Large intestine (tissue), 12 donors: ENCODE results near the gene SH3BGRL3. TPM values are rescaled to one million over a fixed set of nuclear protein-coding genes. Genes with fewer than 3 reads are reported as not detected.
"Not testable (repeated sequence)": the region's sequence is repeated elsewhere in the genome, so short reads cannot be mapped to it uniquely, and the experiment has no call there.

Experiments used
- DNase-seq, 2 donors: peaks; one replicate each; pipeline versions ENCODE4 v3.0.0 to v3.0.0-alpha.2; 2013
- H3K27ac ChIP-seq: one replicate; pipeline ENCODE4 v1.5.1; 2013; ENCODE audit warnings: low read length
- H3K27me3 ChIP-seq: 2 replicates; pipeline ENCODE4 v1.6.1; 2013; ENCODE audit warnings: low read length; ENCODE audit not compliant: control insufficient read depth, insufficient read depth
- H3K36me3 ChIP-seq: 2 replicates; pipeline ENCODE4 v1.6.1; 2013; ENCODE audit warnings: low read length; ENCODE audit not compliant: control insufficient read depth, insufficient read depth
- H3K4me1 ChIP-seq: one replicate; pipeline ENCODE4 v1.6.1; 2013; ENCODE audit warnings: low read length; ENCODE audit not compliant: control insufficient read depth, insufficient read depth
- H3K4me3 ChIP-seq: one replicate; pipeline ENCODE4 v1.5.1; 2013; ENCODE audit warnings: low read length
- H3K9me3 ChIP-seq: one replicate; pipeline ENCODE4 v1.6.1; 2013; ENCODE audit warnings: mild to moderate bottlenecking, low read depth, low read length, moderate library complexity; ENCODE audit not compliant: control insufficient read depth
- WGBS: methylation state at CpG from one replicate; pipeline ENCODE4 v1.1.5; 2013; ENCODE audit warnings: low lambda C conversion rate; ENCODE audit not compliant: insufficient coverage; 5-methylcytosine and 5-hydroxymethylcytosine counted together
- long read RNA-seq, 11 donors: transcript quantifications; one replicate each; lab custom pipeline, GENCODE V29; 2026
- polyA plus RNA-seq: library from polyadenylated mRNA; unstranded; fragments of 120-200 nt; gene quantifications from one replicate; pipeline ENCODE4 v1.2.1, GENCODE V29; 2013

Gene SH3BGRL3
- 87.3 TPM for polyA plus RNA-seq
- long read RNA-seq, donor 1, transcript SH3BGRL3-201 (3 exons, 1,661 nt), result major isoform, 55 of 72 reads
- long read RNA-seq, donor 1, partial matches to known transcripts, result 6 of 72 reads
- long read RNA-seq, donor 1, other reads (novel, unspliced or antisense), result 9 of 72 reads
- long read RNA-seq, donor 2, transcript SH3BGRL3-202 (2 exons, 768 nt), result minor isoform, 8 of 153 reads
- long read RNA-seq, donor 2, transcript SH3BGRL3-201 (3 exons, 1,661 nt), result major isoform, 132 of 153 reads
- long read RNA-seq, donor 2, partial matches to known transcripts, result 13 of 153 reads
- long read RNA-seq, donor 2, other reads (novel, unspliced or antisense), result 0 of 153 reads
- long read RNA-seq, donor 3, result 0 reads
- long read RNA-seq, donor 4, transcript SH3BGRL3-201 (3 exons, 1,661 nt), result major isoform, 15 of 15 reads
- long read RNA-seq, donor 4, partial matches to known transcripts, result 0 of 15 reads
- long read RNA-seq, donor 4, other reads (novel, unspliced or antisense), result 0 of 15 reads
- long read RNA-seq, donor 5, transcript SH3BGRL3-201 (3 exons, 1,661 nt), result major isoform, 65 of 69 reads
- long read RNA-seq, donor 5, partial matches to known transcripts, result 0 of 69 reads
- long read RNA-seq, donor 5, other reads (novel, unspliced or antisense), result 0 of 69 reads
- long read RNA-seq, donor 6, transcript SH3BGRL3-201 (3 exons, 1,661 nt), result major isoform, 135 of 157 reads
- long read RNA-seq, donor 6, transcript SH3BGRL3-202 (2 exons, 768 nt), result minor isoform, 8 of 157 reads
- long read RNA-seq, donor 6, partial matches to known transcripts, result 14 of 157 reads
- long read RNA-seq, donor 6, other reads (novel, unspliced or antisense), result 0 of 157 reads
- long read RNA-seq, donor 7, transcript SH3BGRL3-202 (2 exons, 768 nt), result minor isoform, 5 of 102 reads
- long read RNA-seq, donor 7, transcript SH3BGRL3-201 (3 exons, 1,661 nt), result major isoform, 82 of 102 reads
- long read RNA-seq, donor 7, partial matches to known transcripts, result 15 of 102 reads
- long read RNA-seq, donor 7, other reads (novel, unspliced or antisense), result 0 of 102 reads
- long read RNA-seq, donor 8, transcript SH3BGRL3-201 (3 exons, 1,661 nt), result major isoform, 178 of 218 reads
- long read RNA-seq, donor 8, transcript SH3BGRL3-202 (2 exons, 768 nt), result minor isoform, 8 of 218 reads
- long read RNA-seq, donor 8, partial matches to known transcripts, result 32 of 218 reads
- long read RNA-seq, donor 8, other reads (novel, unspliced or antisense), result 0 of 218 reads
- long read RNA-seq, donor 9, transcript SH3BGRL3-201 (3 exons, 1,661 nt), result major isoform, 72 of 84 reads
- long read RNA-seq, donor 9, transcript SH3BGRL3-202 (2 exons, 768 nt), result minor isoform, 7 of 84 reads
- long read RNA-seq, donor 9, partial matches to known transcripts, result 5 of 84 reads
- long read RNA-seq, donor 9, other reads (novel, unspliced or antisense), result 0 of 84 reads
- long read RNA-seq, donor 10, transcript SH3BGRL3-201 (3 exons, 1,661 nt), result major isoform, 146 of 168 reads
- long read RNA-seq, donor 10, transcript SH3BGRL3-202 (2 exons, 768 nt), result minor isoform, 9 of 168 reads
- long read RNA-seq, donor 10, partial matches to known transcripts, result 13 of 168 reads
- long read RNA-seq, donor 10, other reads (novel, unspliced or antisense), result 0 of 168 reads
- long read RNA-seq, donor 11, transcript SH3BGRL3-201 (3 exons, 1,661 nt), result major isoform, 95 of 107 reads
- long read RNA-seq, donor 11, partial matches to known transcripts, result 8 of 107 reads
- long read RNA-seq, donor 11, other reads (novel, unspliced or antisense), result 0 of 107 reads

DNA sequence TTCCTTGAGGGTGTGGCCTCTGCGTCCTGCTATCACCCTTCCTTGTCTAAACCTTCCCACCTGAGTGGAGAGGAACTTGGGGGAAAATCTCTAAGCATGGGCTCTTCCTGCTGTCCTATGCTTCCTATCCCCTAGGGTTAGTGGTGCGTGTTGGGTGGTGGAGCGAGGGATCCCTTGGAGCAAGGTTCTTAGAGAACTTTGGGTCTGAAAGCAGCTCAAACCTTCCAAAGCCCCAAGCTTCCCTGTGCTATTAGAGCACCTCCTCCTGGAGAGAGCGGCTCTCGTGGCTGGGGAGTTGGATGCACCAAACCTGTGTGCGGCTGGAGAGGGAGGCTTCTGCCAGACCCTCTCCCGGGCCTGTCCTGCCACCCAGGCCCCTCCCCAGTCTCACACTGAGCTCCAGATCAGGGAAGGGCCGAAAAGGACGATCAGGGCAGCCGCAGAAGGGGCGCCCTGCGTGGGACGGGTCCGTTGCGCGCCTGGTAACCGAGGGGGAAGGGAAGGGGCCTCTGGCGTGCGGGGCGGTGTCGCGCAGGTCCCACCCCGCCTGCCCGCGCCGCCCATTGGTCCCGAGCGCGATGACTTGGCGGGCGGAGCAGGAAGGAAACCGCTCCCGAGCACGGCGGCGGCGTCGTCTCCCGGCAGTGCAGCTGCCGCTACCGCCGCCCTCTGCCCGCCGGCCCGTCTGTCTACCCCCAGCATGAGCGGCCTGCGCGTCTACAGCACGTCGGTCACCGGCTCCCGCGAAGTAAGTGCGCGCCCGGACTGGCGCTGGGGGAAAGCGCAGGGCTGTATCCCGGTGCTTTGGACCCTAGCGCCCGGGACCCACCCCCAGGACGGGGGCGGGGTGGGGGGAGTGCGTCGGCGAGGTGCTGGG is at the start of gene SH3BGRL3:
Gene SH3BGRL3, plus strand, starts transcription at position 631 of the 877 bp plus-strand sequence. Its CDS starts 70 bp downstream, at position 701.
- Histone ChIP-seq H3K4me3 (peak within 1 kb of the TSS; percentile 90), H3K36me3 (peaks cover 10% of the 10 kb centered on the region), H3K27me3 (no peaks in the 10 kb centered on the region), H3K27ac (peak within 1 kb of the TSS; percentile 89), H3K4me1 (peaks cover 49% of the 10 kb centered on the region), H3K9me3 (no peaks in the 10 kb centered on the region)
- peak; percentile 88 to 95 for DNase-seq
- WGBS, result no CpG with 5 or more reads among the region's 66 CpGs

- not testable (repeated sequence) for H3K27me3 ChIP-seq, H3K27ac ChIP-seq, H3K4me3 ChIP-seq, H3K9me3 ChIP-seq, DNase-seq, H3K36me3 ChIP-seq
- peaks cover 10% of the 10 kb centered on the region for H3K4me1 ChIP-seq
- WGBS, result 100% methylated on average over 1 of the region's 2 CpGs
Measured at GRCh38 chr1:26230682-26231081, 49.2 kb upstream of the SH3BGRL3 start.

DNA sequence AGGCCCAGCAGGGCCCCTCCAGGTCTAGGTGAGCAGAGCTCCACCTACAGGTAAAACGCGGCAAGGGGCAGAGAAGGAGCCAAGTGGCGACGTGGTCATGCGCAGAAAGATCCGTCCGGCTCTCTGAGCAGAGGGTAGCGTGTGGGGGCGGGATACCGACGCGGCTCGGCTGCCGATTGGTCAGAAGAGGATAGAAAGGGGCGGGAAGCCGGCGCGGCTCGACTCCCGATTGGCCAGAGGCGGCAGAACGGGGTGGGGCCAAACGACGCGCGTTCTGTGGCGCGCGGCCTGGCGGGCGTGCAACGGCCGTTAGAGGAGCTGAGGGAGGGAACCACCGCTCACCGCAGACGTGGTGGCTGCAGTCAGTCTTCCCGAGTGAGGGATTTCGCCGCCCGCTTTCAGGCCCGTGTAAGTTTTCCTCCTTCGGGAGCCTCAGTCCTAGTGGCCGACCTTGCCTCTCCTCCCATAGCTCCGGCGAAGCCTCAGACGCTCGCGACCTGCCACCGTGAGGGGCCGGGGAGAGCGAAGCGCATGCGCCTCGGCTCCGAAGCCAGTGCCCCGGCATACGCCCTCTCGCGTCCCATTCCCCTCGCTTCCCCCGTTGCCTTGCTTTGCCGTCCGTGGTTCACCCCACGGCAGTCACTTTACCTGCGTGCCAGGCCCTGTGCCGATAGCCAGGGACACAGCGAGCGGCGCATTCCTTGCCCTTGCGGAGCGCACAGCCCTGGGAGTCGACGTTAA is 45.8 kb upstream of the SH3BGRL3 start, which contains the start of gene CEP85:
Gene CEP85, plus strand, starts transcription at position 298 of the 741 bp plus-strand sequence. CDS start 5,584 bp downstream, outside the sequence.
- DNase-seq, result peak; percentile 99
- no CpG with 5 or more reads among the region's 73 CpGs for WGBS
- H3K4me3 ChIP-seq, result peak within 1 kb of the TSS; percentile 65
- peak within 1 kb of the TSS; percentile 89 for H3K27ac ChIP-seq
- no peaks in the 10 kb centered on the region for H3K27me3 ChIP-seq
- peaks cover 8% of the 10 kb centered on the region for H3K4me1 ChIP-seq
- no peaks in the 10 kb centered on the region for H3K36me3 ChIP-seq
- no peaks in the 10 kb centered on the region for H3K9me3 ChIP-seq

DNA sequence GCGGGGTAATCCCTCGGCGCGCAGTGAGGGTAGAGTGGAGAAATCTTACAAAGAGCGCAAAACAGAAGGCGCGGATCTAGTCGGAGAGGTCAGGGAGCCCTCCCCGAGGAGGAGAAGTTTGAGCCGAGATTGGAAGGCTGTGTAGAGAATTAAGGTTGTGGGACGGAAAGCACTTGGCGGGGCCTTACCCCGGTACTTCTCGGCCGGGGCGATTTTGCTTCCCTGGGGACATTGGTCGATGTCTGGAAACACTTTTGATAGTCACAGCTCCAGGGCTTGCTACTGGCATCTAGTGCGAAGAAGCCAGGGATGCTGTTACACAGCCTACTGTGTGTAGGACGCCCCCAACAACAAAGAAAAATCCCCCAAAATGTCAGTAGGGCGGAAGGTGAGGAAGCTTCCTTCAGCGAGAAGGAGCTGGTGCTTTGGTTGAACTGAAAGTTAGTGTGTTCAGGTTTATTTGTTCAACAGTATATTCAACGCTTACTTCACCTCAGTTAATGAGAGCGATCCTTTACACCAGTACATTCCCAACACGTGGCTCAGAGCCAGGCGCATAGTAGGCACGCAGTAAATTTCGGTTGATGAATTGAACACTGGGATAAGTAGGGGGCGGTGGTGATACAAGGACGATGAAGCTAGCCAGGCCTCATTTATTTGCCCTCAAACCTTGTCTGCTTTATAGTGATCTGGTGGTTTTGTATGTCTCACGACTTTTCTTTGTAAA is 45.1 kb upstream of the SH3BGRL3 start:
- no peaks in the 10 kb centered on the region for H3K9me3 ChIP-seq
- H3K36me3 ChIP-seq, result no peaks in the 10 kb centered on the region
- H3K27me3 ChIP-seq, result no peaks in the 10 kb centered on the region
- H3K4me1 ChIP-seq, result peaks cover 8% of the 10 kb centered on the region
- H3K4me3 ChIP-seq, result peak overlapping the region; percentile 65
- peak in 1 of 2 donors; percentile 61 for DNase-seq
- no CpG with 5 or more reads among the region's 30 CpGs for WGBS
- peak overlapping the region; percentile 89 for H3K27ac ChIP-seq

DNA sequence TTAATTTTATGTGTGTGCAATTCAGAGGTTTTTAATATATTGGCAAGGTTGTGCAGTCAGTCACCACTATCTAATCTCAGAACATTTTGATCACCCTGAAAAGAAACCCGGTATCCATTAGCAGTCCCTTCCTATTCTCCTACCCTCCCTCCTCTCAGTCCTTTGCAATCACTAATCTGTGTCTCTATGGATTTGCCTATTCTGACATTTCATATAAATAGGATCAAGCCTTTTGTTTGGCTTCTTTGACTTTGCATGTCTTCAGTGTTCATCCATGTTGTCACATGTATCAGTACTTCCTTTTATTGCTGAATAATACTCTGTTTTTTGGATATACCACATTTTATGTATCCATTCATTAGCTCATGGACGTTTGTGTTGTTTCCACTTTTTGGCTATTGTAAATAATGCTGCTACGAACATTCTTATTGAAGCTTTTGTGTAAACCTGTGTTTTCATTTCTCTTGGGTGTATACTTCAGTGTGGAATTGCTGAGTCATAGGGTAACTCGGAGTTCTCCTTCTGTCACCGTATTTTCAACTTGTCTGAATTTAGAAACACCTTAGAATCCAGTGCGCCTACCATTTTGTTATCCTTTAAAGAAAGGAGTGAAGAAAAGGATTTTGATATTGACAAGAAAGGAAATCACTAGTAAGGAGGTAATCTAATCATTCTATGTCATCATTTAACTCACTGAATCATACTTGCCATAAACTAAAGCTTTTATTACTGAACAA is 42.5 kb upstream of the SH3BGRL3 start:
- no peaks in the 10 kb centered on the region for H3K9me3 ChIP-seq
- no peak overlapping the region for H3K4me3 ChIP-seq
- peaks cover 8% of the 10 kb centered on the region for H3K4me1 ChIP-seq
- no peak for DNase-seq
- no peaks in the 10 kb centered on the region for H3K27me3 ChIP-seq
- H3K36me3 ChIP-seq, result no peaks in the 10 kb centered on the region
- no peak overlapping the region for H3K27ac ChIP-seq
- WGBS, result 90% methylated on average over 3 of the region's 6 CpGs

DNA sequence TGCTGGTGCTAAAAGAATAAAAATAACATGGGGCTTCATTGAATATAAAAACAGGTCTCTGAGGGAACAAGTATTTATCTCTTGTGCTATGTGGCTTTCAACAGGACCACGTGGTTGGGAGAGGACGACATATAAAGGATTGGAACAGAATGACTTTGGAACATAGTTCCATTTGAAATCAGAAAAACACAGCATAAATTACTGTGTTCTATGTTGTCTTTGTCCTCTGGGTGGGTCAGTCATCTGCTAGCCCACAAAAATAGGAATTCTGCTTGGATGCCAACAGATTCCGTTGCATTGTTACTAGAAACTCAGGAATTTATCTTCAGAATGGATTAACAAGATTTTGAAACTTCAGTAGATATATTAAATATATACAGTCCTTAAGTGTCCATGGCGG is 40.0 kb upstream of the SH3BGRL3 start:
- DNase-seq, result no peak
- peaks cover 4% of the 10 kb centered on the region for H3K4me1 ChIP-seq
- no CpG with 5 or more reads among the region's 4 CpGs for WGBS
- H3K36me3 ChIP-seq, result peaks cover 6% of the 10 kb centered on the region
- H3K9me3 ChIP-seq, result no peaks in the 10 kb centered on the region
- no peaks in the 10 kb centered on the region for H3K27me3 ChIP-seq
- H3K4me3 ChIP-seq, result no peak overlapping the region
- H3K27ac ChIP-seq, result no peak overlapping the region

DNA sequence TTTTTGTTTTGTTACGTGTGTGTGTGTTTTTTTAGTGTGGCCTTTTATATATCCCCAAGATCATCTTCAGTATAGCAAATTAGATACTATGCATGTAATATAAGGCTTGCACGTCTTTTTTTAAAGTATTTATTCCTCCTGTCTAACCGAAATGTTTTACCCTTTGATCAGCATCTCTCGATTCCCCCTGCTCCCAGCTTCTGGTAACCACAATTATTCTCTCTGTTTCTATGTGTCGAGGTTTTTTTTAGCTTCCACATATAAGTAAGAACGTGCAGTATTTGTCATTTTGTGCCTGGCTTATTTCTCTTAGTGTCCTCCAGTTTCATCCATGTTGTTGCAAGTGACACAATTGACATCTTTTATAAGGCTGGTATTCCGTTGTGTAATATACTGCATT is 27.2 kb upstream of the SH3BGRL3 start:
- Histone ChIP-seq H3K36me3 (peaks cover 18% of the 10 kb centered on the region), H3K27me3 (no peaks in the 10 kb centered on the region), H3K4me1 (no peaks in the 10 kb centered on the region), H3K9me3 (no peaks in the 10 kb centered on the region), H3K4me3 (no peak overlapping the region), H3K27ac (no peak overlapping the region)
- no peak for DNase-seq
- WGBS, result 84% methylated on average over 6 of the region's 7 CpGs
